Measurements from ENCODE around the gene NRG2. TPM values are rescaled to one million over a fixed set of nuclear protein-coding genes. Genes with fewer than 3 reads are reported as not detected.
A peak's percentile ranks its signal among the peaks of the same experiment; 100 is the strongest.

NRG2 gene
- total RNA-seq, 2 experiments from 2014 or later, result not detected

DNA sequence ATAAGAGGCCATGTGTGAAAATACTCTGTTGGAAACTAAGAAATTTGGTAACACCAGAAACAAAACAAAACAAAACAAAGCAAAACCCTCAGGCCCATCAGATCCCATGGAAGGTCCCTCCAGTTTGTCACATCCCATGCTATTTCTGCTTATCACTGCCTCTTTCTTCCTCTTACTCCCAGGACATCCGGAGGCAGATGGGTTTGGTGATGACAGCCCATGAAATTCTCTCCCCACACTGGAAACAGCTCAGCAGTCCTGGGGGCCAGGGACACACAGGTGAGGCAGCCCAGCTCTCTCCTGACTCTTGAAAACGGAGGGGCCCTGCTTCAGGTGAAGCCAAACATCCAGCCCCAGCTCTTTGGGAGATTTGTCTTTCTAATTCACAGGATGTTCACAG lies 63.2 kb downstream of the NRG2 start:
- Mint-ChIP-seq H3K4me1 (ENCODE audit: low read depth) (no peaks in the 10 kb centered on the region), H3K27me3 (ENCODE audit: low read depth) (peaks cover 16% of the 10 kb centered on the region), H3K27ac (no peak overlapping the region), H3K36me3 (ENCODE audit: low read depth) (no peaks in the 10 kb centered on the region), H3K4me3 (no peak overlapping the region), H3K9me3 (no peaks in the 10 kb centered on the region)
- CTCF ChIA-PET, result interaction anchor here (0.8 to 6.0 kb wide), 2 partner anchors 11 to 168 kb away, joined by 4 to 46 read pairs; no protein-coding TSS in a partner anchor
- intact Hi-C loops (cut with micrococcal nuclease), result no loop called here
- no peak for DNase-seq

DNA sequence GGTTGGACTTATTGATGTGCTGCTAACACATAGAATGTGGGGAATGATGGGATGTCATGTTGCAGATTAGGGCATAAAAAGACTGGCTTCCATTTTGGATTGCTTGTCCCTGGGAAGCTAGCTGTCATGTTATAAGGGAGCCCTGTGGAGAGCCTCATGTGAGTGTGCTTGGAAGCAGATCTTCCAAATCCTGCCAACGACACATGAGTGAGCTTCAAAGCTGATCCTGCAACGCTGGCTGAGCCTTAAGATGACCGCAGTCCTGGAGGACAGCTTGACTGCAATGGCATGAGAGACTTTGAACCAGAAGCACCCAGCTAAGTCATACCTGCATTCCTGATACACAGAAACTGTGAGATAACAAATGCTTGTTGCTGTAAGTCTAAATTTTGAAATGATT lies 63.6 kb downstream of the NRG2 start:
- CTCF ChIA-PET, result interaction anchor here (0.7 to 6.0 kb wide), 3 partner anchors 11 to 168 kb away, joined by 4 to 46 read pairs (median 4); no protein-coding TSS in a partner anchor
- no peak for DNase-seq
- Mint-ChIP-seq H3K27me3 (ENCODE audit: low read depth) (peaks cover 16% of the 10 kb centered on the region), H3K36me3 (ENCODE audit: low read depth) (no peaks in the 10 kb centered on the region), H3K27ac (no peak overlapping the region), H3K4me1 (ENCODE audit: low read depth) (no peaks in the 10 kb centered on the region), H3K4me3 (no peak overlapping the region), H3K9me3 (no peaks in the 10 kb centered on the region)
- intact Hi-C loops (cut with micrococcal nuclease), result no loop called here

DNA sequence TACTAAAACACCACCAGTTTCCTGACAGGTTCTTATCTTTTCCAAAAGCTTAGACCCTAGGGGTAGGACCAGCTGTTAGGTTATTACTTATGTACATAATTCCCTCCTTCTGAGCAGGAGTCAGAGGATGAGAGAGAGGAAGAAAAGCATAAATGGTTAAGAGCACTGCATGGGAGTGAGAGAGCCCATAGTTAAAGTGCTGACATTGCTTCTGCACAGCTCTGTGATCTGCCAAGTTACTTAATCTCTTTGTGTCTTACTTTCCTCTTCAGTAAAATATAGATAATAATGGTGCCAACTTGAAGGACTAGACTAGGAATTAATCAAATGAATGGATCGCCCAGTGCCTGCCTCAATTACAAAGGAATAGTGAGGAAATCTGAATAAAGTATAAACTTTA lies 66.4 kb downstream of the NRG2 start:
- Mint-ChIP-seq H3K4me3 (no peak overlapping the region), H3K36me3 (ENCODE audit: low read depth) (no peaks in the 10 kb centered on the region), H3K9me3 (no peaks in the 10 kb centered on the region), H3K27ac (no peak overlapping the region), H3K4me1 (ENCODE audit: low read depth) (no peaks in the 10 kb centered on the region), H3K27me3 (ENCODE audit: low read depth) (peaks cover 7% of the 10 kb centered on the region)
- CTCF ChIA-PET, result interaction anchor here (1.9 kb wide), 1 partner anchor 8 kb away, joined by 5 read pairs; no protein-coding TSS in a partner anchor
- intact Hi-C loops (cut with micrococcal nuclease), result no loop called here
- no peak for DNase-seq

DNA sequence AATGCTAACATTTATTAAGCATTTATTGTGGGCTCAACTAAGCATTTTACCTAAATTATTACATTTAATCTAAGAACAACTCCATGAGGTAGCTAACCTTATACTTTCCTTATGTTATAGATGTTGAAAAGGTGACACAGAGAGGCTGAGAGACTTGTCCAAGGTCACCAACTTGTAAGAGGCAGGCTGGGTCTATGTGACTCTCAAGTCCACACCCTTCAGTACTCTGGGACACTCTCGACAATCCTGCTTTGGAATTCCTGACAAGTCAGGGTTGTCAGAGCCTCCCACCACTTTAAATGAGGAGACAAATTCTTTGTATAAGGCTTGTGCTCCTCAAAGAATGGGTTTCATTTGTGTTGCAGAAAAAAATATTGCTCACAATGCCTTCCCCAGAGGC lies 67.2 kb downstream of the NRG2 start:
- no peak overlapping the region for H3K4me3 Mint-ChIP-seq
- H3K36me3 Mint-ChIP-seq (ENCODE audit: low read depth), result no peaks in the 10 kb centered on the region
- no peaks in the 10 kb centered on the region for H3K4me1 Mint-ChIP-seq (ENCODE audit: low read depth)
- no peak for DNase-seq
- no peaks in the 10 kb centered on the region for H3K9me3 Mint-ChIP-seq
- intact Hi-C loops (cut with micrococcal nuclease), result no loop called here
- peaks cover 2% of the 10 kb centered on the region for H3K27me3 Mint-ChIP-seq (ENCODE audit: low read depth)
- H3K27ac Mint-ChIP-seq, result no peak overlapping the region
- CTCF ChIA-PET, result no interaction called here

DNA sequence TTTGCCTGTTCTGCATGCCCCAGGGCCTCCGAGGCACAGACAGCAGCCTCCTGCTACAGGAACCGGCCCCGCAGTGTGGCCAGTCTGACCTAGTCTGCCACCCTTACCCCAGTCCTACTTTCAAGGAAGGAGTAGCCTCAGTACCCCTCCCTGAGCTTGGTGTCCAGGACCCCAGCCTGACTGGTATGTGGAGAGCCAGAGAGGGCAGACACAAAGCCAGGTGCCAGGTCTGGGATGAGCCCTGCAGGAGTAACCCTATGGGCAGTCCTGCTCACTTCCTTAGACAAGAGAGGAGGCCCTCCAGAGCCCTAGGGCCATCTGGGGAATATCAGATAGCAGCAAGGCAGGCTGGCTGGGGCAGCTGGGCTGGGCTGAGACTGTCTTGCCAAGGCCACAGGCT lies 67.8 kb downstream of the NRG2 start:
- CTCF ChIA-PET, result interaction anchor here (0.6 kb wide), 1 partner anchor 264 kb away, joined by 3 read pairs; no protein-coding TSS in a partner anchor
- Mint-ChIP-seq H3K27ac (no peak overlapping the region), H3K36me3 (ENCODE audit: low read depth) (no peaks in the 10 kb centered on the region), H3K27me3 (ENCODE audit: low read depth) (peaks cover 4% of the 10 kb centered on the region), H3K4me1 (ENCODE audit: low read depth) (no peaks in the 10 kb centered on the region), H3K9me3 (no peaks in the 10 kb centered on the region), H3K4me3 (no peak overlapping the region)
- intact Hi-C loops (cut with micrococcal nuclease), result no loop called here
- no peak for DNase-seq

DNA sequence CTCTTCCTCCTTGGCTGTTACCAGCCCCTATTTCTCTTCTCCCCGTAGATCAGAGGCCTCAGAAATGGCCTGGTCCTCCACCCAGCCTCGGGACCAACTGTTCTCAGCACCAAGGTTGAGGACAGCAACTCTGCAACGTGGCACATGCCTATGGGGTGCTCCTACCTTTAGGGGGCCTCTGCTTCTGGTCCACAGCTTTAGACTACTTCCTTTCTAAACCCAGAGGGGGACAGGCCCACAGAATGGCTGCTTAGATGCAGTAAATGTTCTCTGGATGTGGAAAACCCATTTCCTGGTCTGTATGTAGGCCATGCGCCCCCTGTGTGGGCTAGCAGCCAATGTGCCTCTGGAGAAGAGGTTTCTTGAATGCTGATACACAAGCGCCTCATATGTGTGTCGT lies 68.4 kb downstream of the NRG2 start:
- DNase-seq, result no peak
- H3K4me3 Mint-ChIP-seq, result no peak overlapping the region
- no peak overlapping the region for H3K27ac Mint-ChIP-seq
- intact Hi-C loops (cut with micrococcal nuclease), result no loop called here
- peaks cover 8% of the 10 kb centered on the region for H3K27me3 Mint-ChIP-seq (ENCODE audit: low read depth)
- CTCF ChIA-PET, result interaction anchor here (1.5 kb wide), 1 partner anchor 209 kb away, joined by 3 read pairs; no protein-coding TSS in a partner anchor
- H3K9me3 Mint-ChIP-seq, result no peaks in the 10 kb centered on the region
- no peaks in the 10 kb centered on the region for H3K4me1 Mint-ChIP-seq (ENCODE audit: low read depth)
- no peaks in the 10 kb centered on the region for H3K36me3 Mint-ChIP-seq (ENCODE audit: low read depth)

DNA sequence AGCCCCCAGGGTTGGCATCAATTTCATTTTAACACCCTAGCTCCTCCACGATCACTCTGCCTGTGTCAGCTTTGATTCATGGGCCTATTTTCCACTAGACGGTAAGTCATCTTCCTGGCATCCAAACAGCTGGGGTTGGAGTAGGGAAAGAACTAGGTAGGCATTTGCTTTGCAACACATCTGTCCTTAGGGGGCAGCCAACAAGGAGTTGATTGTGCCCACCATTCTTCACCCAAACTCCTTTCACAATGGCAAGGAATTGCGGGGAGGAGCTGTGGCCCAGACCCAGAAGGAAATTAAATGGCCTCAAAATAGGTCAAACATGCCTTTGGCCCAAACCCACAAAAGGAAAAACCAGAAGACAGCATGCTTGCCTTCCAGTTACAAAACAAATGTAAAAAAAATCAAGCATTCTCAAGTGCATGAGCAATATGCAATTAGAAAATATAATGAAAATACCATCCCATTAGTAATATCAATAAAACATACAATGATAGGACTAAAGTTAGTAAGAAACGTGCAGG lies 71.8 kb downstream of the NRG2 start:
- Mint-ChIP-seq H3K27ac (no peak overlapping the region), H3K9me3 (no peaks in the 10 kb centered on the region)
- CTCF ChIA-PET, result interaction anchor here (0.6 to 5.4 kb wide), 7 partner anchors 72 to 1126 kb away, joined by 3 to 116 read pairs (median 6); partner anchors contain the start of gene NRG2

DNA sequence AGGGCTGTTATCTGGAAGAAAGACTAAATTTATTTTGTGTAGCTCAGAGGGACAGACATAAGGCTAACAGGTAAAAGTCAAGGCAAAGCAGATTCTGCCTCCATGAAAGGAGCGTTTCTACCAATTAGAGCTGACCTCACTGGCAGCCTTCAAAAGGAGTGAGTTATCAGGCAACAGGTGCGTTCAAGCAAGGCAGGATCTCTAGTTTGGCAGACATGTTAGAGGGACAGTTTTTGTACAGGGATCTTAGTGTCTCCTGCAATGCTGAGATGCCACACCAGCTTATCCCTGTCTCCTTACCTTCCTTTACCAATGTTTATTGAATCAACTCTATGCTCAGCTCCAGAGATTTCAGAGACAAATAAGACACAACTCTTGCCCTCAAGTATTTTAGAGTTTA lies 73.8 kb downstream of the NRG2 start:
- intact Hi-C loops (cut with micrococcal nuclease), result loop anchor here (2.0 to 10.0 kb wide), 4 partner anchors 67 to 335 kb away; no protein-coding TSS in a partner anchor
- H3K4me3 Mint-ChIP-seq, result no peak overlapping the region
- no peaks in the 10 kb centered on the region for H3K9me3 Mint-ChIP-seq
- CTCF ChIA-PET, result interaction anchor here (0.5 to 5.4 kb wide), 75 partner anchors 9 to 1204 kb away, joined by 3 to 116 read pairs (median 5); partner anchors contain the start of genes NRG2 and PSD2
- H3K36me3 Mint-ChIP-seq (ENCODE audit: low read depth), result no peaks in the 10 kb centered on the region
- H3K27ac Mint-ChIP-seq, result no peak overlapping the region
- DNase-seq, result no peak
- peaks cover 12% of the 10 kb centered on the region for H3K27me3 Mint-ChIP-seq (ENCODE audit: low read depth)
- no peaks in the 10 kb centered on the region for H3K4me1 Mint-ChIP-seq (ENCODE audit: low read depth)

More for the DNA sequence above, 71.8 kb downstream of the NRG2 start:
- Mint-ChIP-seq H3K36me3 (ENCODE audit: low read depth) (no peaks in the 10 kb centered on the region), H3K4me1 (ENCODE audit: low read depth) (no peaks in the 10 kb centered on the region), H3K27me3 (ENCODE audit: low read depth) (peaks cover 13% of the 10 kb centered on the region), H3K4me3 (no peak overlapping the region)
- DNase-seq, result no peak
- intact Hi-C loops (cut with micrococcal nuclease), result no loop called here

DNA sequence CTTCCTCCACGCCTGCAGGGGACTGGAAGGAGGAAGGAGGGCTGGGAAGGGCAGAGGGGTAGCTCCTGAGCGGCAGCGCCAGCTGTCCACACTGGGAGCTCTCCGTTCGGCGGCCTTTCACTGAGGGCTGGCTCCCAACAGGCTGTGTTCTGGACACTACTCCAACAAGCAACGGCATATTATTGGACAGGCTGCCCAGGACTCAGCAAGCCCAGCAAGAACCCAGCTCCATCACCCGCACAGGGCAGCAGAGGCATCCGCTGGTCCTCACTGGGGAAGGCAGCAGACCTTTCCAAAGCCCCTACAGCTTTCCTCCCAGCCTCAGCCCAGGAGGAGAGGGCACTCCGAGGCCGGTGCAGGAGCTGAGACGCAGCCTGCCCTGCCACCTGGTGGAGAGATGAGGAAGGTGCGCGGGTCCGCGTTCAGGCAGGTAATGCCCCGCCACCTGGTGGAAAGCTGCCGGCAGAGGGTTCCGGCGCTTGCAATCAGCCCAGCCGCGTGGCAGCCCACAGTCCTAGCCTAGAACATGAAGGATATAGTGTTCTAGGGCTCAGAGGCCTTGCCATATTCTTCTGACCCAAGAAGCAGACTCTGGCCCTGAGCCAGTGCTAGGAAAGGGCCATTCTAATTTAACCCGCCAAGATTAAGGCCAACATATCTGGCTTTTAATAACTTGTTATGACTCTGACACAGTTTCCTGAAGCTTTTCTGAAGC lies 74.4 kb downstream of the NRG2 start:
- intact Hi-C loops (cut with micrococcal nuclease), result loop anchor here (1.0 to 10.0 kb wide), 6 partner anchors 66 to 334 kb away; no protein-coding TSS in a partner anchor
- Mint-ChIP-seq H3K4me1 (ENCODE audit: low read depth) (no peaks in the 10 kb centered on the region), H3K27ac (no peak overlapping the region), H3K9me3 (no peaks in the 10 kb centered on the region), H3K36me3 (ENCODE audit: low read depth) (no peaks in the 10 kb centered on the region), H3K27me3 (ENCODE audit: low read depth) (peaks cover 12% of the 10 kb centered on the region), H3K4me3 (no peak overlapping the region)
- peak; percentile 95 for DNase-seq
- CTCF ChIA-PET, result interaction anchor here (0.5 to 5.4 kb wide), 84 partner anchors 8 to 1203 kb away, joined by 3 to 116 read pairs (median 4); partner anchors contain the start of genes NRG2 and PSD2

DNA sequence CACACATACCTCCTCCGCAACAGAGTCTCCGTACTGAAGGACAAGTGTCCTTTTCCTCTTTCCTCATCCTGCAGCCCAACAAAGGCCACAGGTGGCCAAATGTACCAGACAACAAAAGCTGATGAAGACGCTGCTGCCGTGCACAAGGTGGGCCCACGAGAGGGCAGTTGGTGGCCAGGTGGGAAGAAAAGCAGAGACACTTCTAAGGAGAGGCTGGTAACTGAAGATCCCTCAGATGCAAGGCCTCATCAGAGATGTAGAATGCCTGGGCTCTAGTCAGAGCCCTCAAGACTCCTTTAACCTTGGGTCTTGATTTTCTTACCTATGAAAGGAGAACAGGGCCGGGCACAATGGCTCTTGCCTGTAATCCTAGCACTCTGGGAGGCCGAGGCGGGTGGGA lies 75.7 kb downstream of the NRG2 start:
- H3K4me3 Mint-ChIP-seq, result no peak overlapping the region
- no peaks in the 10 kb centered on the region for H3K36me3 Mint-ChIP-seq (ENCODE audit: low read depth)
- no peaks in the 10 kb centered on the region for H3K9me3 Mint-ChIP-seq
- no peak overlapping the region for H3K27ac Mint-ChIP-seq
- no peaks in the 10 kb centered on the region for H3K4me1 Mint-ChIP-seq (ENCODE audit: low read depth)
- CTCF ChIA-PET, result interaction anchor here (0.6 to 5.4 kb wide), 14 partner anchors 10 to 851 kb away, joined by 3 to 116 read pairs (median 10); no protein-coding TSS in a partner anchor
- H3K27me3 Mint-ChIP-seq (ENCODE audit: low read depth), result peaks cover 12% of the 10 kb centered on the region
- DNase-seq, result no peak
- intact Hi-C loops (cut with micrococcal nuclease), result loop anchor here (5.0 to 10.0 kb wide), 2 partner anchors 105 to 333 kb away; no protein-coding TSS in a partner anchor

DNA sequence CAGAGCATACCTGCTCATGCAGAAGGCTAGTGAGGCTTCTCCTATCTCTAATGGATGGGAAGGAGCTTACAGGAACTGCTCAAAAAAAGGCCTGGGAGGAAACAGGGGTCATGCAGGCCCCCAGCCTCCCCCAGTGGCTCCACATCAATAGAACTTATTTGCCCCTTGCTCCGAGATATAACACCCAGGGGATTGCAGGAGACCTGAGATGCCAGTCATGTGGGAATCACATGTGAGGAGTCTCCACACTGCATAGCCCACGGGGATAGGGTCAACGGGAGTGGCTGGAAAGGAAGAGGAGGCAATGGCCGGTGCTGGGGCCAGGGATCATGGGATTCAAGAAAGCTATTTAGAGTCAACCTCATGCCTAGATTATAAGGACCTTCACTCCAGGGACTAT lies 76.2 kb downstream of the NRG2 start:
- H3K9me3 Mint-ChIP-seq, result no peaks in the 10 kb centered on the region

DNA sequence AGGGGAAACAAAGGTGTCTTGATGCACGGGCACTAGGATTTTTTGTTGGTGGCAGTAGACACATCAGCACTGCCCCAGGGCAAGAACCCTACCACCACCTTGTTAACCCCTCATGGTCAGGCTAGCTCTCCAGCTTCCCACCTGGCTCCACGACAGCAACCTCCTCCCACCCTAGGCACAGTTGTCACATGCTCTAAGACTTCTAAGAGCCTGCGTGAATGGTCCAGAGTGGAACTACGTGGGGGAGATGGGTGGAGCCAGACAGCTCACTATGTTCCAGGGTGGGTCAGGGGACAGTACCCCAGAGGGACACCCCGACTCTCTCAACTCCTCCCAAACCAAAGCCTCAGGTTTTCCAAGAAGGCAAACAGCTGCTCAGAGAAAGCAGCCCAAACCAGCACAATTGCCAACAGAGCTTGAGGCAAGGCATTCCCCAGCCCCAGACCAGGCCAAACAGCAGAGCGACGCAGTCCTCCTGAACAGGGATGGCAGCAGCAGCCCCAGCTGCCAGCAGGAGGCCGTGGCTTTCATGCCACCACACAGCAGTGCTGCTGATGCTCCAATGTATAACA lies 78.0 kb downstream of the NRG2 start:
- CTCF ChIA-PET, result interaction anchor here (0.6 to 1.4 kb wide), 4 partner anchors 176 to 357 kb away, joined by 3 to 5 read pairs (median 4); no protein-coding TSS in a partner anchor
- peaks cover 8% of the 10 kb centered on the region for H3K27me3 Mint-ChIP-seq (ENCODE audit: low read depth)
- no peak overlapping the region for H3K4me3 Mint-ChIP-seq
- intact Hi-C loops (cut with micrococcal nuclease), result loop anchor here (5.0 to 10.0 kb wide), 2 partner anchors 103 to 330 kb away; no protein-coding TSS in a partner anchor
- no peaks in the 10 kb centered on the region for H3K4me1 Mint-ChIP-seq (ENCODE audit: low read depth)
- H3K27ac Mint-ChIP-seq, result no peak overlapping the region
- H3K9me3 Mint-ChIP-seq, result no peaks in the 10 kb centered on the region
- no peak for DNase-seq
- no peaks in the 10 kb centered on the region for H3K36me3 Mint-ChIP-seq (ENCODE audit: low read depth)

More for the DNA sequence above, 76.2 kb downstream of the NRG2 start:
- H3K4me3 Mint-ChIP-seq, result no peak overlapping the region
- DNase-seq, result no peak
- CTCF ChIA-PET, result interaction anchor here (0.7 to 5.4 kb wide), 11 partner anchors 9 to 231 kb away, joined by 3 to 116 read pairs (median 3); no protein-coding TSS in a partner anchor
- peaks cover 12% of the 10 kb centered on the region for H3K27me3 Mint-ChIP-seq (ENCODE audit: low read depth)
- no peaks in the 10 kb centered on the region for H3K36me3 Mint-ChIP-seq (ENCODE audit: low read depth)
- intact Hi-C loops (cut with micrococcal nuclease), result loop anchor here (5.0 to 10.0 kb wide), 2 partner anchors 105 to 332 kb away; no protein-coding TSS in a partner anchor
- H3K27ac Mint-ChIP-seq, result no peak overlapping the region
- no peaks in the 10 kb centered on the region for H3K4me1 Mint-ChIP-seq (ENCODE audit: low read depth)

All from activated naive CD4-positive, alpha-beta T cell treated with anti-CD3 and anti-CD28 coated beads for 36 hours (primary cell).